K562 (cell line): Measurements from ENCODE around the gene MFSD6. TPM values are rescaled to one million over a fixed set of nuclear protein-coding genes. Genes with fewer than 3 reads are reported as not detected.

ENCODE experiments used
- AFF1 ChIP-seq, 2 experiments: fragments of 450-650 bp; IDR thresholded peaks; 2 replicates each; pipeline ENCODE4 v1.6.1; 2018; ENCODE audit warnings: mild to moderate bottlenecking in 2 of 2, low read depth in 1 of 2; ENCODE audit not compliant: partially characterized antibody in 2 of 2
- CBFB ChIP-seq: sonication (generic); formaldehyde crosslinking; IDR thresholded peaks from 2 replicates; pipeline ENCODE4 v1.4.0; 2020; ENCODE audit warnings: mild to moderate bottlenecking, missing genetic modification reagents
- CHD1 ChIP-seq: fragments of 200-600 bp; sonication (generic); IDR thresholded peaks from one replicate; pipeline ENCODE4 v1.6.1; 2012; ENCODE audit warnings: mild to moderate bottlenecking, moderate library complexity, low read length, inconsistent platforms
- E2F6 ChIP-seq, 2 experiments: IDR thresholded peaks; 2 replicates each; pipeline ENCODE4 v1.6.1; 2011; ENCODE audit warnings: borderline replicate concordance in 1 of 2, control low read depth in 1 of 2, low read depth in 1 of 2, low read length in 1 of 2, mild to moderate bottlenecking in 1 of 2, mixed read lengths in 1 of 2, moderate library complexity in 1 of 2; ENCODE audit not compliant: insufficient read depth in 1 of 2, insufficient read length in 1 of 2, poor library complexity in 1 of 2, severe bottlenecking in 1 of 2; ENCODE audit errors: extremely low read depth in 1 of 2
- ELF1 ChIP-seq: fragments of 200-800 bp; sonication (Bioruptor generic); IDR thresholded peaks from 2 replicates; pipeline ENCODE4 v1.6.1; 2016; ENCODE audit warnings: missing genetic modification characterization, missing compliant biosample characterization
- ELK3 ChIP-seq: fragments of 450-650 bp; formaldehyde crosslinking; IDR thresholded peaks from 2 replicates; pipeline ENCODE4 v1.4.0; 2020; ENCODE audit warnings: mild to moderate bottlenecking
- GTF3C2 ChIP-seq: IDR thresholded peaks from 3 replicates; pipeline ENCODE4 v1.6.1; 2011; ENCODE audit warnings: borderline replicate concordance, mild to moderate bottlenecking, moderate library complexity; ENCODE audit not compliant: insufficient read length; ENCODE audit errors: extremely low read depth
- HNRNPUL1 ChIP-seq: fragments of 200-400 bp; formaldehyde crosslinking; IDR thresholded peaks from 2 replicates; pipeline ENCODE4 v1.6.1; 2017; ENCODE audit warnings: low read length
- HSF4 ChIP-seq: fragments of 250-450 bp; sonication (Bioruptor Pico); IDR thresholded peaks from 2 replicates; pipeline ENCODE4 v2.1.2; 2022; ENCODE audit warnings: mild to moderate bottlenecking, moderate library complexity, borderline replicate concordance
- MXI1 ChIP-seq: IDR thresholded peaks from 2 replicates; pipeline ENCODE4 v1.6.1; 2011; ENCODE audit warnings: low read depth, mild to moderate bottlenecking, improper control_type of control experiment, low read length
- SIRT6 ChIP-seq: IDR thresholded peaks from one replicate; pipeline ENCODE4 v1.6.1; 2012; ENCODE audit warnings: low read depth, mild to moderate bottlenecking, control low read depth, inconsistent platforms, low read length, moderate library complexity
- TBL1XR1 ChIP-seq, 2 experiments: IDR thresholded peaks; 2 replicates each; pipeline ENCODE4 v1.6.1; 2012; ENCODE audit warnings: improper control_type of control experiment in 2 of 2, low read length in 2 of 2, mild to moderate bottlenecking in 1 of 2
- THRA ChIP-seq: fragments of 450-650 bp; IDR thresholded peaks from 2 replicates; pipeline ENCODE4 v1.6.1; 2017; ENCODE audit warnings: mild to moderate bottlenecking, moderate library complexity
- WHSC1 ChIP-seq: IDR thresholded peaks from one replicate; pipeline ENCODE4 v1.6.1; 2012; ENCODE audit warnings: low read length, control low read depth, inconsistent platforms
- ZEB2 ChIP-seq: fragments of 450-650 bp; IDR thresholded peaks from 2 replicates; pipeline ENCODE4 v1.6.1; 2016
- ZNF133 ChIP-seq: fragments of 250-450 bp; sonication (Bioruptor Pico); IDR thresholded peaks from 2 replicates; pipeline ENCODE4 v1.4.0; 2020; ENCODE audit warnings: mild to moderate bottlenecking
- ZNF224 ChIP-seq: sonication (generic); formaldehyde crosslinking; IDR thresholded peaks from 2 replicates; pipeline ENCODE4 v1.8.0; 2022; ENCODE audit warnings: mild to moderate bottlenecking, missing genetic modification reagents
- ZNF778 ChIP-seq: fragments of 450-650 bp; formaldehyde crosslinking; IDR thresholded peaks from 2 replicates; pipeline ENCODE4 v1.4.0; 2020; ENCODE audit warnings: mild to moderate bottlenecking, moderate library complexity
- polyA plus RNA-seq, 8 experiments: library from polyadenylated mRNA; depleted of rRNA in 4 of 8; stranded (reverse) in 5 of 8; unstranded in 3 of 8; fragments of >200 nt; fragmentation: Nextera tagmentation in 2 of 8; fragmentation: Illumina TruSeq in 1 of 8; extraction: Ambion mirVana in 2 of 8; extraction: Trizol in 1 of 8; gene quantifications; 2 replicates each; pipeline versions ENCODE4 v1.2.1 to v1.2.3, GENCODE V29; 2011 to 2014; ENCODE audit warnings: inconsistent platforms in 1 of 8, missing spikeins in 1 of 8
- total RNA-seq, 7 experiments: library from RNA; depleted of rRNA in 6 of 7; stranded (reverse); fragments of >200 nt in 6 of 7; fragmentation: Illumina TruSeq in 2 of 7; extraction: Trizol in 2 of 7; gene quantifications; 2 replicates each; pipeline versions ENCODE4 v1.2.1 to v1.2.3, GENCODE V29; 2011 to 2021; ENCODE audit warnings: low replicate concordance in 1 of 7

Gene MFSD6
- total and polyA plus RNA-seq, 9 of the 15 experiments (the other 6 are each of a cell fraction or from before 2014, with no cell fraction given) = 1.1 to 7.9 (median 4.4) TPM

- TF ChIP-seq E2F6 (IDR thresholded peaks at IDR 0.05; ENCODE audit: borderline replicate concordance in 1 of 2, extremely low read depth in 1 of 2, insufficient read depth in 1 of 2, insufficient read length in 1 of 2, low read depth in 1 of 2, low read length in 1 of 2, poor library complexity in 1 of 2, severe bottlenecking in 1 of 2) = peak in 1 of 2 experiments; percentile 51
- no peak for TF ChIP-seq CBFB (CRISPR knock-in tag)
- TF ChIP-seq ELF1 (tag) = no peak
- no peak for TF ChIP-seq SIRT6
- no peak for TF ChIP-seq HSF4 (CRISPR knock-in tag)
- no peak for TF ChIP-seq ZNF224
- no peak for TF ChIP-seq WHSC1
- TF ChIP-seq ELK3 = no peak
- no peak for TF ChIP-seq ZNF778 (CRISPR knock-in tag)
- TF ChIP-seq TBL1XR1 (IDR thresholded peaks at IDR 0.05; ENCODE audit: low read length in 2 of 2) = peak in 1 of 2 experiments; percentile 82; a peak in 1 of 4 replicates
- TF ChIP-seq CHD1 = no peak
- TF ChIP-seq GTF3C2 = no peak
- no peak for TF ChIP-seq MXI1
- no peak for TF ChIP-seq HNRNPUL1
- TF ChIP-seq ZEB2 = peak; percentile 48; the same call in 1 of the 2 replicates
- TF ChIP-seq THRA = no peak
- no peak for TF ChIP-seq ZNF133 (CRISPR knock-in tag)
- TF ChIP-seq AFF1 (IDR thresholded peaks at IDR 0.05; ENCODE audit: low read depth in 1 of 2, partially characterized antibody in 2 of 2) = peak; percentile 24 to 62
These were observed 27.2 kb upstream of the MFSD6 start (continued) for GRCh38 chr2:190380962-190381412.
